Loucy (cell line): ENCODE results near the gene FMNL2.

Experiments used
- H2AFZ ChIP-seq: fragments of 200-600 bp; sonication (generic); 2 replicates; pipeline ENCODE4 v1.6.0; 2016; ENCODE audit warnings: antibody characterized with exemption, mild to moderate bottlenecking, low read length, moderate library complexity
- H3F3A ChIP-seq: fragments of 200-600 bp; 2 replicates; pipeline ENCODE4 v1.6.0; 2016; ENCODE audit warnings: antibody characterized with exemption, low read depth, mild to moderate bottlenecking
- H3K27me3 ChIP-seq: fragments of 200-600 bp; sonication (generic); 2 replicates; pipeline ENCODE4 v1.6.1; 2014; ENCODE audit warnings: low read length, mild to moderate bottlenecking; ENCODE audit not compliant: insufficient read depth, poor library complexity, severe bottlenecking
- H3K36me3 ChIP-seq: fragments of 200-600 bp; sonication (generic); 2 replicates; pipeline ENCODE4 v1.6.1; 2016; ENCODE audit warnings: low read length; ENCODE audit not compliant: insufficient read depth
- H3K4me1 ChIP-seq: fragments of 200-600 bp; sonication (generic); 2 replicates; pipeline ENCODE4 v1.5.1; 2014; ENCODE audit warnings: low read length, mild to moderate bottlenecking; ENCODE audit not compliant: insufficient read depth, poor library complexity, severe bottlenecking
- H3K4me2 ChIP-seq: fragments of 200-600 bp; sonication (generic); 2 replicates; pipeline ENCODE4 v1.6.0; 2014; ENCODE audit warnings: antibody characterized with exemption, low read length, low read depth, mild to moderate bottlenecking; ENCODE audit not compliant: poor library complexity, severe bottlenecking
- H3K4me3 ChIP-seq: fragments of 200-600 bp; sonication (generic); 2 replicates; pipeline ENCODE4 v1.5.1; 2014; ENCODE audit warnings: low read length, mild to moderate bottlenecking, mixed read lengths; ENCODE audit not compliant: poor library complexity, severe bottlenecking
- H3K79me2 ChIP-seq: fragments of 200-600 bp; sonication (generic); 2 replicates; pipeline ENCODE4 v1.6.1; 2014; ENCODE audit warnings: low read length; ENCODE audit not compliant: insufficient read depth
- H3K9ac ChIP-seq: fragments of 200-600 bp; sonication (generic); 2 replicates; pipeline ENCODE4 v1.6.0; 2014; ENCODE audit warnings: mild to moderate bottlenecking, low read depth, low read length, moderate library complexity; ENCODE audit not compliant: poor library complexity, severe bottlenecking
- H3K9me2 ChIP-seq: fragments of 200-600 bp; sonication (generic); replicated peaks from 2 replicates; pipeline ENCODE4 v1.6.1; 2016; ENCODE audit warnings: low read depth, low read length, mixed read lengths
- H3K9me3 ChIP-seq: fragments of 200-600 bp; sonication (generic); 2 replicates; pipeline ENCODE4 v1.6.1; 2014; ENCODE audit warnings: mild to moderate bottlenecking, antibody characterized with exemption, low read length, low read depth; ENCODE audit not compliant: insufficient read depth
- H4K20me1 ChIP-seq: fragments of 200-600 bp; sonication (generic); 2 replicates; pipeline ENCODE4 v1.6.0; 2014; ENCODE audit warnings: antibody characterized with exemption, low read length, mild to moderate bottlenecking; ENCODE audit not compliant: insufficient read depth, poor library complexity, severe bottlenecking
- CTCF ChIP-seq: fragments of 200-600 bp; sonication (generic); conservative IDR thresholded peaks from 2 replicates; pipeline ENCODE4 v1.5.1; 2014; ENCODE audit warnings: mild to moderate bottlenecking, antibody characterized with exemption, low read length
- EZH2phosphoT487 ChIP-seq: fragments of 200-600 bp; IDR thresholded peaks from 2 replicates; pipeline ENCODE4 v1.6.1; 2018; ENCODE audit warnings: antibody characterized with exemption, mild to moderate bottlenecking, moderate library complexity, borderline replicate concordance

Gene FMNL2

GRCh38 chr2:152395103-152395502 lies 60.1 kb downstream of the FMNL2 start:
- no peaks in the 10 kb centered on the region for H4K20me1 ChIP-seq
- H3F3A ChIP-seq = no peaks in the 10 kb centered on the region
- H3K27me3 ChIP-seq = no peaks in the 10 kb centered on the region
- no peak overlapping the region for H3K4me2 ChIP-seq
- H3K36me3 ChIP-seq = no peaks in the 10 kb centered on the region
- no peak overlapping the region for H2AFZ ChIP-seq
- H3K4me3 ChIP-seq = no peak overlapping the region
- H3K9me3 ChIP-seq = no peaks in the 10 kb centered on the region
- no peaks in the 10 kb centered on the region for H3K79me2 ChIP-seq
- H3K9ac ChIP-seq = no peak overlapping the region
- no peak for TF ChIP-seq EZH2phosphoT487
- no peak for TF ChIP-seq CTCF
- H3K4me1 ChIP-seq = no peaks in the 10 kb centered on the region
- H3K9me2 ChIP-seq = no peaks in the 10 kb centered on the region

GRCh38 chr2:152395572-152395971 lies 60.6 kb downstream of the FMNL2 start:
- Histone ChIP-seq H3K79me2 (no peaks in the 10 kb centered on the region), H4K20me1 (no peaks in the 10 kb centered on the region), H3K4me2 (no peak overlapping the region), H3F3A (no peaks in the 10 kb centered on the region), H3K9me2 (no peaks in the 10 kb centered on the region), H3K36me3 (no peaks in the 10 kb centered on the region), H3K4me3 (no peak overlapping the region), H2AFZ (no peak overlapping the region), H3K9ac (no peak overlapping the region), H3K27me3 (no peaks in the 10 kb centered on the region), H3K4me1 (no peaks in the 10 kb centered on the region), H3K9me3 (no peaks in the 10 kb centered on the region)
- TF ChIP-seq CTCF (no peak), EZH2phosphoT487 (no peak)

GRCh38 chr2:152396051-152396511 lies 61.1 kb downstream of the FMNL2 start:
- H3K4me1 ChIP-seq = no peaks in the 10 kb centered on the region
- no peak overlapping the region for H2AFZ ChIP-seq
- no peaks in the 10 kb centered on the region for H3K9me3 ChIP-seq
- H4K20me1 ChIP-seq = no peaks in the 10 kb centered on the region
- H3K36me3 ChIP-seq = no peaks in the 10 kb centered on the region
- H3K9me2 ChIP-seq = no peaks in the 10 kb centered on the region
- no peak for TF ChIP-seq EZH2phosphoT487
- TF ChIP-seq CTCF = no peak
- no peak overlapping the region for H3K4me3 ChIP-seq
- H3K79me2 ChIP-seq = no peaks in the 10 kb centered on the region
- H3K4me2 ChIP-seq = no peak overlapping the region
- H3K9ac ChIP-seq = no peak overlapping the region
- no peaks in the 10 kb centered on the region for H3F3A ChIP-seq
- no peaks in the 10 kb centered on the region for H3K27me3 ChIP-seq
